Erythroblast (primary cell): Measurements from ENCODE around the gene BBS10.

Experiments
- GATA1 ChIP-seq: IDR thresholded peaks from 2 replicates; pipeline ENCODE4 v1.6.1; 2011; ENCODE audit warnings: low read depth, mild to moderate bottlenecking, control low read depth, low read length, moderate library complexity
- POLR2A ChIP-seq: IDR thresholded peaks from 2 replicates; pipeline ENCODE4 v1.6.1; 2011; ENCODE audit warnings: mild to moderate bottlenecking, low read length

GRCh38 chr12:76387614-76388013 is 39.4 kb upstream of the BBS10 start:
- TF ChIP-seq POLR2A, result no peak
- TF ChIP-seq GATA1, result no peak
